GM12873 (cell line): ENCODE results near the gene BAIAP2.

Experiments
- CTCF ChIP-seq: IDR thresholded peaks from 2 replicates; pipeline ENCODE4 v1.5.1; 2012; ENCODE audit warnings: low read depth, mild to moderate bottlenecking, moderate library complexity, low read length, control low read depth; ENCODE audit not compliant: insufficient read depth; ENCODE audit errors: missing control alignments

Gene BAIAP2

GRCh38 chr17:81053041-81053970 lies 18.4 kb downstream of the BAIAP2 start:
- no peak for TF ChIP-seq CTCF

GRCh38 chr17:81054308-81054707 lies 19.4 kb downstream of the BAIAP2 start:
- no peak for TF ChIP-seq CTCF

GRCh38 chr17:81054881-81055370 lies 20.0 kb downstream of the BAIAP2 start:
- no peak for TF ChIP-seq CTCF

GRCh38 chr17:81056312-81056711 lies 21.4 kb downstream of the BAIAP2 start:
- TF ChIP-seq CTCF = no peak

- TF ChIP-seq CTCF = no peak
Observed at GRCh38 chr17:81057079-81057730, 22.3 kb downstream of the BAIAP2 start.

GRCh38 chr17:81057777-81058176 lies 22.8 kb downstream of the BAIAP2 start:
- TF ChIP-seq CTCF = no peak

- no peak for TF ChIP-seq CTCF
Observed at GRCh38 chr17:81058263-81058871, 23.4 kb downstream of the BAIAP2 start.
